ENCODE results near the gene KANSL1. TPM values are rescaled to one million over a fixed set of nuclear protein-coding genes. Genes with fewer than 3 reads are reported as not detected.

The KANSL1 gene
- total RNA-seq, 1 experiment from 2014 or later, result 55.5 TPM

DNA sequence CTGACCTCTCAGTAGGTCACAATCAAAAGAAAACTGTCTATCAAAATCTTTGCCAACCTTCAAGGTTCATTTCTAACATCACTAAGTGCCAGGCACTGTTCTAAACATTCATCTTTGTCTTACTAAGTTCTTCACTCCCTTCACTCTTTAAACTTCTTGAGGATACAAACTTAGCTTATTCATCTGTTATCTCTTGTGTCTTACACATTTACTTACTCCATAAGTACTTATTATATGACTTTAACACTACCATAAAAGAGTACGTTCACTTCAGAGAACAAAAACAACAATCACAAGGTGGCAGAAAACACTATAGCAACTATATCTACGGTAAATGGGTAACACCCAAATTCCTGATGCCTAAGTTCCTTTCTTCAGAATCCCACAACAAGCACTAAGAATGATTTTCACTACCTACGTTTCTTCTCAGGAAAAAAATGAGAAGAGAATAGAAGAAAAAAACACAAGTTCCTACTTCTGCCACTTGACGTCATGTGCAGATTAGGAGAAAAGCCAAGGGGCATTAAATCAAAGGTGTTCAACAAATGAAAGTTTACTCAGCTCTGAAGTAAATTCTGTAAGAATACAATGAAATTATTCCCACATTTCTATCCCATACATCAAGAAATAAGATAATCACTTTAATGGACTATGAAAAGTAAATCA is 29.2 kb downstream of the KANSL1 start:
- no peak overlapping the region for H3K4me3 ChIP-seq (ENCODE audit: low read depth in 2 of 2, low read length in 2 of 2)
- intact Hi-C loops (cut with micrococcal nuclease; ENCODE audit: unreplicated experiment) (no loop called here), in situ Hi-C loops (cut with HindIII; ENCODE audit: low pct_unique_long_range_greater_than_20kb, low sequenced_read_pairs) (no loop called here)
- ATAC-seq (no peak), DNase-seq (ENCODE audit: low read depth, low spot score) (no peak)
- POLR2A ChIA-PET, result interaction anchor here (0.7 kb wide), 1 partner anchor 992 kb away, joined by 3 read pairs; no protein-coding TSS in a partner anchor
- CTCF ChIA-PET, result interaction anchor here (0.7 kb wide), 1 partner anchor 9 kb away, joined by 3 read pairs; no protein-coding TSS in a partner anchor
- no peaks in the 10 kb centered on the region for H3K27me3 ChIP-seq (ENCODE audit: control insufficient read depth, insufficient read depth, low read length)
- TF ChIP-seq, protein P1, sequence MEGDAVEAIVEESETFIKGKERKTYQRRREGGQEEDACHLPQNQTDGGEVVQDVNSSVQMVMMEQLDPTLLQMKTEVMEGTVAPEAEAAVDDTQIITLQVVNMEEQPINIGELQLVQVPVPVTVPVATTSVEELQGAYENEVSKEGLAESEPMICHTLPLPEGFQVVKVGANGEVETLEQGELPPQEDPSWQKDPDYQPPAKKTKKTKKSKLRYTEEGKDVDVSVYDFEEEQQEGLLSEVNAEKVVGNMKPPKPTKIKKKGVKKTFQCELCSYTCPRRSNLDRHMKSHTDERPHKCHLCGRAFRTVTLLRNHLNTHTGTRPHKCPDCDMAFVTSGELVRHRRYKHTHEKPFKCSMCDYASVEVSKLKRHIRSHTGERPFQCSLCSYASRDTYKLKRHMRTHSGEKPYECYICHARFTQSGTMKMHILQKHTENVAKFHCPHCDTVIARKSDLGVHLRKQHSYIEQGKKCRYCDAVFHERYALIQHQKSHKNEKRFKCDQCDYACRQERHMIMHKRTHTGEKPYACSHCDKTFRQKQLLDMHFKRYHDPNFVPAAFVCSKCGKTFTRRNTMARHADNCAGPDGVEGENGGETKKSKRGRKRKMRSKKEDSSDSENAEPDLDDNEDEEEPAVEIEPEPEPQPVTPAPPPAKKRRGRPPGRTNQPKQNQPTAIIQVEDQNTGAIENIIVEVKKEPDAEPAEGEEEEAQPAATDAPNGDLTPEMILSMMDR (IDR thresholded peaks at IDR 0.05), result no peak
- TF ChIP-seq TCF7L2 (IDR thresholded peaks at IDR 0.05; ENCODE audit: low read depth, low read length) (no peak), POLR2AphosphoS5 (IDR thresholded peaks at IDR 0.05; ENCODE audit: low read depth, low read length) (no peak), SIN3A (IDR thresholded peaks at IDR 0.05; ENCODE audit: borderline replicate concordance, insufficient read depth, low read depth, low read length) (no peak)
- no peaks in the 10 kb centered on the region for H3K9me3 ChIP-seq (ENCODE audit: control insufficient read depth, insufficient read depth, low read depth, low read length)
- no TSS peak for BruUV-seq (replicated peaks)
- no peak overlapping the region for H3K27ac ChIP-seq (ENCODE audit: low read length)
- peaks cover 35% of the 10 kb centered on the region for H3K4me1 ChIP-seq (ENCODE audit: control insufficient read depth, insufficient read depth, low read length)
- H3K36me3 ChIP-seq (ENCODE audit: control insufficient read depth, insufficient read depth, low read length), result 0 out of 2 replicates have a peak, but pooled peaks cover 5% of the 10 kb centered on the region

DNA sequence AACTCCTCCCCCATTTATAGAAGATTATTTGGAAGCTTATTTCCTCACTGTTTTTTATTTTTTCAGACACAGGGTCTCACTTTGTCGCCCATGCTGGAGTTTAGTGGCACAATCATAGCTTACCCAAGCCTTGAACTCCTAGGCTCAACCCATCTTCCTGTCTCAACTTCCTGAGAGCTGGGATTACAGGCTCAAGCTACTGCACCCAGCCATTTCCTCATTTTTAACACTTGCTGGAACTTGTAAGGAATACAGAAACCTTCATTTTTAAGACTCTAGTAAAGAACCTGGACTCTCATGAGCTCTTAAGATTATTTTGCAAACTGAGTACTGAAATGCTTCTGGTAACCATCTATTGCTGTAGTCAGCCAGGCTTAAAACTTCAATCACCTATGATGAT is 29.9 kb downstream of the KANSL1 start:
- no peak for ATAC-seq

More for the DNA sequence above, 29.9 kb downstream of the KANSL1 start:
- DNase-seq (ENCODE audit: low read depth, low spot score), result no peak
- no peaks in the 10 kb centered on the region for H3K9me3 ChIP-seq (ENCODE audit: control insufficient read depth, insufficient read depth, low read depth, low read length)
- H3K4me1 ChIP-seq (ENCODE audit: control insufficient read depth, insufficient read depth, low read length), result peaks cover 40% of the 10 kb centered on the region
- H3K36me3 ChIP-seq (ENCODE audit: control insufficient read depth, insufficient read depth, low read length), result 0 out of 2 replicates have a peak, but pooled peaks cover 2% of the 10 kb centered on the region
- no peak overlapping the region for H3K27ac ChIP-seq (ENCODE audit: low read length)
- POLR2A ChIA-PET, result no interaction called here
- intact Hi-C loops (cut with micrococcal nuclease; ENCODE audit: unreplicated experiment) (no loop called here), in situ Hi-C loops (cut with HindIII; ENCODE audit: low pct_unique_long_range_greater_than_20kb, low sequenced_read_pairs) (no loop called here)
- no TSS peak for BruUV-seq (replicated peaks)
- no peaks in the 10 kb centered on the region for H3K27me3 ChIP-seq (ENCODE audit: control insufficient read depth, insufficient read depth, low read length)
- no peak overlapping the region for H3K4me3 ChIP-seq (ENCODE audit: low read depth in 2 of 2, low read length in 2 of 2)
- CTCF ChIA-PET, result no interaction called here
- TF ChIP-seq, protein P2, sequence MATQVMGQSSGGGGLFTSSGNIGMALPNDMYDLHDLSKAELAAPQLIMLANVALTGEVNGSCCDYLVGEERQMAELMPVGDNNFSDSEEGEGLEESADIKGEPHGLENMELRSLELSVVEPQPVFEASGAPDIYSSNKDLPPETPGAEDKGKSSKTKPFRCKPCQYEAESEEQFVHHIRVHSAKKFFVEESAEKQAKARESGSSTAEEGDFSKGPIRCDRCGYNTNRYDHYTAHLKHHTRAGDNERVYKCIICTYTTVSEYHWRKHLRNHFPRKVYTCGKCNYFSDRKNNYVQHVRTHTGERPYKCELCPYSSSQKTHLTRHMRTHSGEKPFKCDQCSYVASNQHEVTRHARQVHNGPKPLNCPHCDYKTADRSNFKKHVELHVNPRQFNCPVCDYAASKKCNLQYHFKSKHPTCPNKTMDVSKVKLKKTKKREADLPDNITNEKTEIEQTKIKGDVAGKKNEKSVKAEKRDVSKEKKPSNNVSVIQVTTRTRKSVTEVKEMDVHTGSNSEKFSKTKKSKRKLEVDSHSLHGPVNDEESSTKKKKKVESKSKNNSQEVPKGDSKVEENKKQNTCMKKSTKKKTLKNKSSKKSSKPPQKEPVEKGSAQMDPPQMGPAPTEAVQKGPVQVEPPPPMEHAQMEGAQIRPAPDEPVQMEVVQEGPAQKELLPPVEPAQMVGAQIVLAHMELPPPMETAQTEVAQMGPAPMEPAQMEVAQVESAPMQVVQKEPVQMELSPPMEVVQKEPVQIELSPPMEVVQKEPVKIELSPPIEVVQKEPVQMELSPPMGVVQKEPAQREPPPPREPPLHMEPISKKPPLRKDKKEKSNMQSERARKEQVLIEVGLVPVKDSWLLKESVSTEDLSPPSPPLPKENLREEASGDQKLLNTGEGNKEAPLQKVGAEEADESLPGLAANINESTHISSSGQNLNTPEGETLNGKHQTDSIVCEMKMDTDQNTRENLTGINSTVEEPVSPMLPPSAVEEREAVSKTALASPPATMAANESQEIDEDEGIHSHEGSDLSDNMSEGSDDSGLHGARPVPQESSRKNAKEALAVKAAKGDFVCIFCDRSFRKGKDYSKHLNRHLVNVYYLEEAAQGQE (IDR thresholded peaks at IDR 0.05; ENCODE audit: insufficient read depth in 1 of 2, low read depth in 2 of 2, low read length in 1 of 2), result no peak
- no peak for TF ChIP-seq TCF7L2 (IDR thresholded peaks at IDR 0.05; ENCODE audit: low read depth, low read length)
- TF ChIP-seq POLR2AphosphoS5 (IDR thresholded peaks at IDR 0.05; ENCODE audit: low read depth, low read length), result no peak
- TF ChIP-seq, protein P1 (IDR thresholded peaks at IDR 0.05), result no peak
- TF ChIP-seq SIN3A (IDR thresholded peaks at IDR 0.05; ENCODE audit: borderline replicate concordance, insufficient read depth, low read depth, low read length), result no peak
